HT-29 (cell line): Measurements from ENCODE around the gene OR5L2. TPM values are rescaled to one million over a fixed set of nuclear protein-coding genes. Genes with fewer than 3 reads are reported as not detected.
"Not testable (repeated sequence)": the region's sequence is repeated elsewhere in the genome, so short reads cannot be mapped to it uniquely, and the experiment has no call there.

Experiments used
- DNase-seq: peaks from one replicate; pipeline ENCODE4 v3.0.0-alpha.2; 2015; ENCODE audit warnings: low spot score
- small RNA-seq: library from RNA; depleted of rRNA; stranded (forward); fragments of <200 nt; gene quantifications from one replicate; pipeline ENCODE3, GENCODE V24; 2014
- total RNA-seq: library from RNA; depleted of rRNA; stranded (reverse); fragments of >200 nt; shearing (Covaris generic); gene quantifications from 2 replicates; pipeline ENCODE4 v1.2.3, GENCODE V29; 2014; rRNA removed

The OR5L2 gene
- not detected in 2 replicates for total RNA-seq

GRCh38 chr11:55826919-55827318, at the start of gene OR5L2:
TSS of gene OR5L2 (plus strand) at chr11:55827219. CDS start at chr11:55827219, 0 bp downstream.
- DNase-seq, result no peak

- no peak for DNase-seq
These were observed 35.4 kb upstream of the OR5L2 start for GRCh38 chr11:55791606-55792005.

- no peak for DNase-seq
These were observed 33.7 kb upstream of the OR5L2 start for GRCh38 chr11:55793321-55793720.

- no peak for DNase-seq
These were observed 31.8 kb upstream of the OR5L2 start, which contains the start of gene OR5D14 for GRCh38 chr11:55795256-55795655. TSS of gene OR5D14 (plus strand) at chr11:55795556. CDS start at chr11:55795556, 0 bp downstream.

- DNase-seq, result no peak
These were observed 20.8 kb upstream of the OR5L2 start for GRCh38 chr11:55806248-55806647.

- no peak for DNase-seq
These were observed 16.0 kb upstream of the OR5L2 start, which contains the start of gene OR5L1 for GRCh38 chr11:55811067-55811466. TSS of gene OR5L1 (plus strand) at chr11:55811367. CDS start at chr11:55811467, 100 bp downstream.

GRCh38 chr11:55819330-55819729, 7.7 kb upstream of the OR5L2 start, which contains the start of gene OR5D18:
TSS of gene OR5D18 (plus strand) at chr11:55819630. CDS start at chr11:55819630, 0 bp downstream.
- no peak for DNase-seq

- DNase-seq, result no peak
These were observed 11.4 kb downstream of the OR5L2 start, which contains the start of gene OR5D16 for GRCh38 chr11:55838452-55838851. TSS of gene OR5D16 (plus strand) at chr11:55838752. CDS start at chr11:55838752, 0 bp downstream.

- no peak for DNase-seq
These were observed 20.4 kb downstream of the OR5L2 start for GRCh38 chr11:55847453-55847852.

- DNase-seq, result no peak
These were observed 22.0 kb downstream of the OR5L2 start for GRCh38 chr11:55849037-55849436.

GRCh38 chr11:55852141-55852540, 25.1 kb downstream of the OR5L2 start:
- DNase-seq, result no peak

GRCh38 chr11:55854704-55855103, 27.7 kb downstream of the OR5L2 start:
- no peak for DNase-seq

- not testable (repeated sequence) for DNase-seq
These were observed 40.3 kb downstream of the OR5L2 start for GRCh38 chr11:55867354-55867753.

- DNase-seq, result not testable (repeated sequence)
These were observed 45.7 kb downstream of the OR5L2 start for GRCh38 chr11:55872731-55873130.

- not testable (repeated sequence) for DNase-seq
These were observed 46.1 kb downstream of the OR5L2 start for GRCh38 chr11:55873146-55873545.

Small RNA genes within 50 kb of the gene (small RNA-seq; reads per million reads assigned to genes)
- not detected for gene AC036111.3

Other genes with a start within 250 kb of the OR5L2 start
- not detected in 2 replicates for gene OR4C11, start 219.6 kb upstream of the OR5L2 start, total RNA-seq
- not detected in 2 replicates for gene OR4P4, start 192.1 kb upstream of the OR5L2 start, total RNA-seq
- not detected in 2 replicates for gene OR4S2, start 178.9 kb upstream of the OR5L2 start, total RNA-seq
- gene OR4C6, start 165.0 kb upstream of the OR5L2 start, total RNA-seq, result not detected in 2 replicates
- not detected in 2 replicates for gene OR5D13, start 53.8 kb upstream of the OR5L2 start, total RNA-seq
- not detected in 2 replicates for gene OR5D14, start 31.7 kb upstream of the OR5L2 start, total RNA-seq
- not detected in 2 replicates for gene OR5L1, start 15.9 kb upstream of the OR5L2 start, total RNA-seq
- gene OR5D18, start 7.6 kb upstream of the OR5L2 start, total RNA-seq, result not detected in 2 replicates
- not detected in 2 replicates for gene OR5D16, start 11.5 kb downstream of the OR5L2 start, total RNA-seq
- not detected in 2 replicates for gene TRIM51, start 56.1 kb downstream of the OR5L2 start, total RNA-seq
- gene OR5W2, start 87.4 kb downstream of the OR5L2 start, total RNA-seq, result not detected in 2 replicates
- gene OR5I1, start 109.2 kb downstream of the OR5L2 start, total RNA-seq, result not detected in 2 replicates
- gene OR10AG1, start 142.7 kb downstream of the OR5L2 start, total RNA-seq, result not detected in 2 replicates
- not detected in 2 replicates for gene OR5F1, start 167.4 kb downstream of the OR5L2 start, total RNA-seq
- not detected in 2 replicates for gene OR5AS1, start 200.4 kb downstream of the OR5L2 start, total RNA-seq